Measurements from ENCODE around the gene HDGF. TPM values are rescaled to one million over a fixed set of nuclear protein-coding genes. Genes with fewer than 3 reads are reported as not detected.

Gene HDGF
- total and polyA plus RNA-seq, 2 of the 8 experiments (the other 6 are each of a cell fraction or from before 2014, with no cell fraction given), result 145 to 391 TPM

- no peak for TF ChIP-seq CHD7 (IDR thresholded peaks at IDR 0.05; ENCODE audit: insufficient replicate concordance, low read length)
- TF ChIP-seq KDM5A (IDR thresholded peaks at IDR 0.05; ENCODE audit: low read length), result no peak
- TF ChIP-seq YY1 (IDR thresholded peaks at IDR 0.05; ENCODE audit: low read depth, low read length), result no peak
- no peak for TF ChIP-seq TAF7 (optimal IDR thresholded peaks at IDR 0.05; ENCODE audit: borderline replicate concordance, low read depth, low read length)
- no peak for TF ChIP-seq SP2 (IDR thresholded peaks at IDR 0.05; ENCODE audit: low read length)
- TF ChIP-seq HDAC2 (IDR thresholded peaks at IDR 0.05; ENCODE audit: borderline replicate concordance in 1 of 2, low read depth in 2 of 2, low read length in 2 of 2), result no peak
- TF ChIP-seq CBX5 (IDR thresholded peaks at IDR 0.05; ENCODE audit: low read depth, low read length), result no peak
- no peak for TF ChIP-seq SIRT6 (IDR thresholded peaks at IDR 0.05; ENCODE audit: low read length)
- no peak for TF ChIP-seq USF2 (IDR thresholded peaks at IDR 0.05; ENCODE audit: low read length)
- no peak for TF ChIP-seq CBX8 (IDR thresholded peaks at IDR 0.05; ENCODE audit: borderline replicate concordance, low read depth, low read length)
Measured at GRCh38 chr1:156785458-156785857, 34.0 kb upstream of the HDGF start (continued).

All from H1 (cell line).